H1 (cell line): ENCODE data around the gene LRCH3. TPM values are rescaled to one million over a fixed set of nuclear protein-coding genes. Genes with fewer than 3 reads are reported as not detected.

Experiments used
- CTCF ChIA-PET: fragments of 300-600 bp; sonication (Branson Sonifier 250); formaldehyde crosslinking; loops from one replicate; lab custom pipeline; 2021; ENCODE audit not compliant: partially characterized antibody; lab: Charles Lee
- POLR2A ChIA-PET: fragments of 300-600 bp; sonication (Branson Sonifier 250); formaldehyde crosslinking; loops from one replicate; lab custom pipeline; 2021; ENCODE audit warnings: inconsistent platforms; ENCODE audit not compliant: partially characterized antibody; lab: Charles Lee
- DNase-seq, 2 experiments: peaks; one replicate each; pipeline versions ENCODE4 v3.0.0 to v3.0.0-alpha.2; 2010 to 2022; ENCODE audit warnings: low spot score in 2 of 2, low read depth in 1 of 2, mixed read lengths in 1 of 2
- FAIRE-seq: peaks from 2 replicates; lab custom pipeline; 2011; peaks lifted over from hg19 to GRCh38; lab: Jason Lieb, UNC
- H2AFZ ChIP-seq: 2 replicates; pipeline ENCODE4 v1.8.1; 2012; ENCODE audit warnings: low read length, inconsistent platforms
- H2AK5ac ChIP-seq: 2 replicates; pipeline ENCODE4 v1.6.1; 2013; ENCODE audit warnings: low read depth, low read length
- H2BK120ac ChIP-seq: replicated peaks from 2 replicates; pipeline ENCODE3; 2013; ENCODE audit warnings: low read depth, low read length, inconsistent platforms
- H2BK12ac ChIP-seq: 2 replicates; pipeline ENCODE4 v1.6.1; 2013; ENCODE audit warnings: low read depth, low read length
- H2BK15ac ChIP-seq: 2 replicates; pipeline ENCODE4 v1.6.1; 2013; ENCODE audit warnings: low read length
- H2BK20ac ChIP-seq: 2 replicates; pipeline ENCODE4 v1.6.1; 2013; ENCODE audit warnings: low read length
- H2BK5ac ChIP-seq: 2 replicates; pipeline ENCODE4 v1.6.1; 2013; ENCODE audit warnings: low read depth, low read length
- H3K14ac ChIP-seq: 2 replicates; pipeline ENCODE4 v1.6.1; 2013; ENCODE audit warnings: inconsistent platforms; ENCODE audit not compliant: insufficient read length
- H3K18ac ChIP-seq: 2 replicates; pipeline ENCODE4 v1.6.1; 2013; ENCODE audit warnings: low read length; ENCODE audit errors: extremely low read depth
- H3K23ac ChIP-seq: 2 replicates; pipeline ENCODE4 v1.6.1; 2013; ENCODE audit warnings: inconsistent platforms; ENCODE audit not compliant: insufficient read length
- H3K23me2 ChIP-seq: 2 replicates; pipeline ENCODE4 v1.6.1; 2013; ENCODE audit warnings: low read depth, low read length
- H3K27ac ChIP-seq: 2 replicates; pipeline ENCODE4 v1.6.1; 2011; ENCODE audit warnings: low read depth, low read length, inconsistent platforms
- H3K27me3 ChIP-seq, 4 experiments: replicated peaks in 1 of 4; 1 replicate in 1 of 4; 2 replicates in 3 of 4; pipeline versions ENCODE4 v1.6.1 to v1.8.1; 2011 to 2013; ENCODE audit warnings: low read length in 3 of 4, mild to moderate bottlenecking in 3 of 4, inconsistent platforms in 2 of 4, mixed read lengths in 2 of 4, moderate library complexity in 1 of 4; ENCODE audit not compliant: control insufficient read depth in 3 of 4, insufficient read depth in 3 of 4; ENCODE audit errors: extremely low read depth in 1 of 4
- H3K36me3 ChIP-seq, 4 experiments: 2 replicates each; pipeline versions ENCODE4 v1.6.1 to v1.8.1; 2011 to 2013; ENCODE audit warnings: mild to moderate bottlenecking in 4 of 4, low read length in 3 of 4, moderate library complexity in 2 of 4, control low read depth in 1 of 4, inconsistent platforms in 1 of 4; ENCODE audit not compliant: insufficient read depth in 4 of 4, control insufficient read depth in 2 of 4
- H3K4ac ChIP-seq: replicated peaks from 2 replicates; pipeline ENCODE3; 2013; ENCODE audit warnings: low read length, low read depth, mixed read lengths, inconsistent platforms; ENCODE audit not compliant: insufficient read length
- H3K4me1 ChIP-seq, 4 experiments: replicated peaks in 1 of 4; 1 replicate in 1 of 4; 2 replicates in 3 of 4; pipeline versions ENCODE4 v1.6.1 to v1.8.1; 2011 to 2013; ENCODE audit warnings: low read length in 3 of 4, inconsistent platforms in 2 of 4, mixed read lengths in 1 of 4; ENCODE audit not compliant: insufficient read depth in 4 of 4, control insufficient read depth in 3 of 4
- H3K4me2 ChIP-seq, 2 experiments: 2 replicates each; pipeline versions ENCODE4 v1.6.1 to v1.8.1; 2011 to 2013; ENCODE audit warnings: low read depth in 2 of 2, low read length in 2 of 2, control low read depth in 1 of 2, inconsistent platforms in 1 of 2, mild to moderate bottlenecking in 1 of 2; ENCODE audit not compliant: insufficient read depth in 1 of 2
- H3K4me3 ChIP-seq, 4 experiments: fragments of 200-600, 300-600 bp in 1 of 4; sonication (generic), shearing (Covaris generic), sonication (Bioruptor Twin) in 1 of 4; 2 replicates each; pipeline versions ENCODE4 v1.5.1 to v1.8.1; 2011 to 2016; ENCODE audit warnings: low read length in 4 of 4, low read depth in 3 of 4, control low read depth in 2 of 4, inconsistent platforms in 2 of 4, mild to moderate bottlenecking in 2 of 4, mixed read lengths in 1 of 4, moderate library complexity in 1 of 4; ENCODE audit not compliant: insufficient read depth in 2 of 4; ENCODE audit errors: extremely low read depth in 1 of 4
- H3K56ac ChIP-seq: replicated peaks from 2 replicates; pipeline ENCODE3; 2013; ENCODE audit warnings: low read depth, mild to moderate bottlenecking, mixed read lengths, low read length, inconsistent platforms; ENCODE audit not compliant: insufficient read length
- H3K79me1 ChIP-seq: 2 replicates; pipeline ENCODE4 v1.6.1; 2013; ENCODE audit warnings: low read depth, low read length, control low read depth
- H3K79me2 ChIP-seq, 2 experiments: 2 replicates each; pipeline versions ENCODE4 v1.6.1 to v1.8.1; 2012 to 2013; ENCODE audit warnings: low read length in 2 of 2, mild to moderate bottlenecking in 2 of 2, inconsistent platforms in 1 of 2; ENCODE audit not compliant: insufficient read depth in 2 of 2, control insufficient read depth in 1 of 2
- H3K9ac ChIP-seq, 4 experiments: replicated peaks in 1 of 4; 1 replicate in 1 of 4; 2 replicates in 3 of 4; pipeline versions ENCODE4 v1.6.1 to v1.8.1; 2011 to 2013; ENCODE audit warnings: low read depth in 3 of 4, low read length in 3 of 4, control low read depth in 2 of 4, mild to moderate bottlenecking in 2 of 4, moderate library complexity in 2 of 4, inconsistent platforms in 1 of 4; ENCODE audit errors: extremely low read depth in 1 of 4
- H3K9me3 ChIP-seq, 2 experiments: 2 replicates each; pipeline versions ENCODE4 v1.6.1 to v1.8.1; 2012 to 2013; ENCODE audit warnings: mild to moderate bottlenecking in 2 of 2, moderate library complexity in 2 of 2, control low read depth in 1 of 2, inconsistent platforms in 1 of 2, low read depth in 1 of 2, low read length in 1 of 2, mixed read lengths in 1 of 2; ENCODE audit not compliant: insufficient read depth in 2 of 2
- H4K20me1 ChIP-seq, 2 experiments: replicated peaks in 1 of 2; 2 replicates each; pipeline versions ENCODE3 to v1.8.1; 2011 to 2013; ENCODE audit warnings: inconsistent platforms in 2 of 2, low read length in 2 of 2, mild to moderate bottlenecking in 1 of 2; ENCODE audit not compliant: insufficient read depth in 2 of 2, control insufficient read depth in 1 of 2
- H4K5ac ChIP-seq: 2 replicates; pipeline ENCODE4 v1.6.1; 2013; ENCODE audit warnings: low read length, low read depth, mixed read lengths, inconsistent platforms; ENCODE audit not compliant: insufficient read length
- H4K8ac ChIP-seq: 2 replicates; pipeline ENCODE4 v1.8.0; 2013; ENCODE audit warnings: mild to moderate bottlenecking, moderate library complexity, low read length, inconsistent platforms; ENCODE audit not compliant: insufficient read depth; ENCODE audit errors: extremely low read depth
- H4K91ac ChIP-seq: replicated peaks from 2 replicates; pipeline ENCODE3; 2013; ENCODE audit warnings: low read length, mixed read lengths, inconsistent platforms; ENCODE audit not compliant: insufficient read length
- RAD21 ChIP-seq, 2 experiments: IDR thresholded peaks in 1 of 2; conservative IDR thresholded peaks in 1 of 2; 2 replicates each; pipeline ENCODE4 v1.6.1; 2011; ENCODE audit warnings: low read depth in 2 of 2, low read length in 2 of 2, improper control_type of control experiment in 1 of 2, inconsistent platforms in 1 of 2, mild to moderate bottlenecking in 1 of 2, moderate library complexity in 1 of 2
- SP2 ChIP-seq: IDR thresholded peaks from 2 replicates; pipeline ENCODE4 v1.6.1; 2012; ENCODE audit warnings: mild to moderate bottlenecking, low read length, inconsistent platforms
- WGBS, 2 experiments: shearing (Covaris generic) in 1 of 2; methylation state at CpG; one replicate each; pipeline versions ENCODE4 v1.1.6 to v1.1.7; 2013 to 2015; ENCODE audit warnings: low lambda C conversion rate in 2 of 2, mixed read lengths in 2 of 2, inconsistent platforms in 1 of 2, low coverage in 1 of 2, missing lambda C conversion rate in 1 of 2; ENCODE audit not compliant: insufficient replicate concordance in 2 of 2, insufficient coverage in 1 of 2, insufficient read length in 1 of 2; ENCODE audit errors: extremely low coverage in 1 of 2, missing lambda C conversion rate in 1 of 2; 5-methylcytosine and 5-hydroxymethylcytosine counted together
- polyA plus RNA-seq, 7 experiments: library from polyadenylated mRNA; depleted of rRNA in 3 of 7; stranded (reverse) in 5 of 7; unstranded in 2 of 7; fragments of >200 nt in 5 of 7; fragments of 200-250 nt in 2 of 7; gene quantifications; 1 replicate in 5 of 7; 2 replicates in 1 of 7; 4 replicates in 1 of 7; pipeline versions ENCODE4 v1.2.1 to v1.2.3, GENCODE V29; 2011 to 2013; ENCODE audit warnings: missing spikeins in 2 of 7, mixed read lengths in 2 of 7
- total RNA-seq: library from RNA; stranded (reverse); fragmentation: NEBNext Ultra II Directional; extraction: Animal tissue kit (Norgen Biotek cat#: 25700); gene quantifications from 2 replicates; pipeline ENCODE4 v1.2.1, GENCODE V29; 2021

Gene LRCH3
- total and polyA plus RNA-seq, 2 of the 8 experiments (the other 6 are each of a cell fraction or from before 2014, with no cell fraction given), result 58.4 to 66.0 TPM

DNA sequence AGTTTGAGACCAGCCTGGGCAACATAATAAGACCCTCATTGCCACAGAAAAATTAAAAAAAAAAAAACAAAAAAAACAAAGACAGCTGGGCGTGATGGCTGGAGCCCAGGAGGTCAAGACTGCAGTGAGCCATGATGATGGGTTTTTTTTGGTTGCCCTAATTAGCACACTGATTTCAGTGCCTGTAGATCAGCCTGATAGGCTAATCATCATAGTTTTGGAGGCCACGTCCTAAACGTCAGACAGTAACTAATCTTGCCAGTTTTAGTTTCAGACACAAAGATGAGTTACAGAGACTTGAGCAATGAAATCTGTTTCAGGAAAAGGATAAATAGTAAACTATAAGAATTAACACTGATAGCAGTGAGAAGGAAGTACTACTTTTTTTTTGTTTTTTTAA is 55.4 kb downstream of the LRCH3 start:
- H3K27me3 ChIP-seq, result no peaks in the 10 kb centered on the region
- no peak overlapping the region for H3K23ac ChIP-seq
- H4K20me1 ChIP-seq, result no peaks in the 10 kb centered on the region
- ChIA-PET POLR2A (interaction anchor here (0.7 kb wide), 1 partner anchor 34 kb away, joined by 3 read pairs; no protein-coding TSS in a partner anchor), CTCF (interaction anchor here (0.7 kb wide), 1 partner anchor 8 kb away, joined by 4 read pairs; no protein-coding TSS in a partner anchor)
- no peak overlapping the region for H2AK5ac ChIP-seq
- H3K56ac ChIP-seq, result no peak overlapping the region
- no peaks in the 10 kb centered on the region for H3K79me2 ChIP-seq
- H2AFZ ChIP-seq, result no peak overlapping the region
- H2BK15ac ChIP-seq, result no peak overlapping the region
- no peaks in the 10 kb centered on the region for H3K79me1 ChIP-seq
- H2BK120ac ChIP-seq, result no peak overlapping the region
- no peak overlapping the region for H3K4ac ChIP-seq
- H4K5ac ChIP-seq, result no peak overlapping the region
- H3K9me3 ChIP-seq, result no peaks in the 10 kb centered on the region
- no peaks in the 10 kb centered on the region; a peak in 4 of 7 replicates for H3K4me1 ChIP-seq
- WGBS, 2 experiments, result 78% methylated on average over 3 of the region's 3 CpGs; no CpG with 5 or more reads in 1 of the 2 experiments
- no peak overlapping the region for H2BK12ac ChIP-seq
- H2BK20ac ChIP-seq, result no peak overlapping the region
- no peak overlapping the region for H3K4me2 ChIP-seq
- H2BK5ac ChIP-seq, result no peak overlapping the region
- H3K4me3 ChIP-seq, result no peak overlapping the region
- no peak overlapping the region for H3K27ac ChIP-seq
- no peaks in the 10 kb centered on the region; the same call in 1 of the 2 replicates for H3K23me2 ChIP-seq
- DNase-seq (no peak), FAIRE-seq (no peak)
- H3K14ac ChIP-seq, result no peak overlapping the region
- H3K36me3 ChIP-seq, result peaks cover 8 to 43% (median 14%) of the 10 kb centered on the region in 4 experiments
- no peak overlapping the region for H3K9ac ChIP-seq
- H3K18ac ChIP-seq, result no peak overlapping the region
- no peak overlapping the region for H4K91ac ChIP-seq
- H4K8ac ChIP-seq, result no peak overlapping the region
- no peak for TF ChIP-seq SP2
- TF ChIP-seq RAD21 (IDR thresholded peaks at IDR 0.05 in 1 of 2, conservative IDR thresholded peaks at IDR 0.05 in 1 of 2; ENCODE audit: low read depth in 2 of 2, low read length in 2 of 2), result no peak
